ENCODE data around the gene CHML. TPM values are rescaled to one million over a fixed set of nuclear protein-coding genes. Genes with fewer than 3 reads are reported as not detected.

Gene CHML
- total and polyA plus RNA-seq, 2 experiments from 2014 or later = 19.9 to 66.8 TPM

DNA sequence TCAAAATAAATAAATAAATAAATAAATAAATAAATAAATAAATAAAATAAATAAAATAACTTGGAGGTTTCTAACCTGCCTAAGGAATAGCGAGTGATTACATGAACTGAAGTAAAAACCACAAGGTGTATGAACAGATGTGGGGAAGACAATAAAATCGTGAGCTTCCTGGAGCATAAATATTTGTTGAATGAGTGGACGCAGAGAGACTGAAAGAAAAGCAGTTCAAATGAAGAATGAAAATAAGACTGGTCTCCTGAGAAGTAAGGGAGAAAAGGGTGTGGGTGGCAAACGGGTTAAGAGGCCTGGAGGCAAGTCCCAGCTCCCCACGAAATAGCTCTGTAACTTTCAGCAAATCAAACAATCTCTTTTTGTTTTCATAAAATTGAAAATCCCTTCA is 33.6 kb downstream of the CHML start:
- Histone ChIP-seq H3K79me2 (replicated peaks; ENCODE audit: insufficient read depth) (no peaks in the 10 kb centered on the region), H3K36me3 (ENCODE audit: insufficient read depth) (no peaks in the 10 kb centered on the region), H3K4me2 (no peak overlapping the region), H3F3A (replicated peaks; ENCODE audit: low read depth) (no peaks in the 10 kb centered on the region), H2AFZ (no peak overlapping the region), H4K20me1 (replicated peaks; ENCODE audit: insufficient read depth) (no peaks in the 10 kb centered on the region), H3K4me1 (ENCODE audit: insufficient read depth) (no peaks in the 10 kb centered on the region), H3K9me2 (ENCODE audit: insufficient read depth) (no peaks in the 10 kb centered on the region), H3K4me3 (no peak overlapping the region), H3K27me3 (ENCODE audit: insufficient read depth) (no peaks in the 10 kb centered on the region), H3K27ac (ENCODE audit: low read depth) (no peak overlapping the region)
- Mint-ChIP-seq H3K4me1 (no peaks in the 10 kb centered on the region), H3K9me3 (no peaks in the 10 kb centered on the region), H3K27me3 (ENCODE audit: insufficient read depth, low read depth, poor library complexity) (peaks cover 6% of the 10 kb centered on the region), H3K4me3 (no peak overlapping the region), H3K36me3 (ENCODE audit: low read depth) (no peaks in the 10 kb centered on the region), H3K27ac (no peak overlapping the region)
- ATAC-seq = no peak
- TF ChIP-seq STAT1 (IDR thresholded peaks at IDR 0.05; ENCODE audit: unreplicated experiment) (no peak), EZH2 (IDR thresholded peaks at IDR 0.05; ENCODE audit: low read depth, unreplicated experiment) (no peak), ZNF331 (CRISPR knock-in tag; IDR thresholded peaks at IDR 0.05; ENCODE audit: low read depth) (no peak), JUNB (IDR thresholded peaks at IDR 0.05; ENCODE audit: unreplicated experiment) (no peak), NANOG (IDR thresholded peaks at IDR 0.05; ENCODE audit: borderline replicate concordance) (no peak), EZH2phosphoT487 (IDR thresholded peaks at IDR 0.05; ENCODE audit: unreplicated experiment) (no peak), CREB1 (CRISPR knock-in tag; IDR thresholded peaks at IDR 0.05; ENCODE audit: low read depth) (no peak), POLR2AphosphoS5 (IDR thresholded peaks at IDR 0.05; ENCODE audit: low read depth) (no peak), ZNF114 (CRISPR knock-in tag; IDR thresholded peaks at IDR 0.05) (no peak)
- TF ChIP-seq, protein P1, sequence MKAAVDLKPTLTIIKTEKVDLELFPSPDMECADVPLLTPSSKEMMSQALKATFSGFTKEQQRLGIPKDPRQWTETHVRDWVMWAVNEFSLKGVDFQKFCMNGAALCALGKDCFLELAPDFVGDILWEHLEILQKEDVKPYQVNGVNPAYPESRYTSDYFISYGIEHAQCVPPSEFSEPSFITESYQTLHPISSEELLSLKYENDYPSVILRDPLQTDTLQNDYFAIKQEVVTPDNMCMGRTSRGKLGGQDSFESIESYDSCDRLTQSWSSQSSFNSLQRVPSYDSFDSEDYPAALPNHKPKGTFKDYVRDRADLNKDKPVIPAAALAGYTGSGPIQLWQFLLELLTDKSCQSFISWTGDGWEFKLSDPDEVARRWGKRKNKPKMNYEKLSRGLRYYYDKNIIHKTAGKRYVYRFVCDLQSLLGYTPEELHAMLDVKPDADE (IDR thresholded peaks at IDR 0.05) = no peak
- TF ChIP-seq, protein P2, sequence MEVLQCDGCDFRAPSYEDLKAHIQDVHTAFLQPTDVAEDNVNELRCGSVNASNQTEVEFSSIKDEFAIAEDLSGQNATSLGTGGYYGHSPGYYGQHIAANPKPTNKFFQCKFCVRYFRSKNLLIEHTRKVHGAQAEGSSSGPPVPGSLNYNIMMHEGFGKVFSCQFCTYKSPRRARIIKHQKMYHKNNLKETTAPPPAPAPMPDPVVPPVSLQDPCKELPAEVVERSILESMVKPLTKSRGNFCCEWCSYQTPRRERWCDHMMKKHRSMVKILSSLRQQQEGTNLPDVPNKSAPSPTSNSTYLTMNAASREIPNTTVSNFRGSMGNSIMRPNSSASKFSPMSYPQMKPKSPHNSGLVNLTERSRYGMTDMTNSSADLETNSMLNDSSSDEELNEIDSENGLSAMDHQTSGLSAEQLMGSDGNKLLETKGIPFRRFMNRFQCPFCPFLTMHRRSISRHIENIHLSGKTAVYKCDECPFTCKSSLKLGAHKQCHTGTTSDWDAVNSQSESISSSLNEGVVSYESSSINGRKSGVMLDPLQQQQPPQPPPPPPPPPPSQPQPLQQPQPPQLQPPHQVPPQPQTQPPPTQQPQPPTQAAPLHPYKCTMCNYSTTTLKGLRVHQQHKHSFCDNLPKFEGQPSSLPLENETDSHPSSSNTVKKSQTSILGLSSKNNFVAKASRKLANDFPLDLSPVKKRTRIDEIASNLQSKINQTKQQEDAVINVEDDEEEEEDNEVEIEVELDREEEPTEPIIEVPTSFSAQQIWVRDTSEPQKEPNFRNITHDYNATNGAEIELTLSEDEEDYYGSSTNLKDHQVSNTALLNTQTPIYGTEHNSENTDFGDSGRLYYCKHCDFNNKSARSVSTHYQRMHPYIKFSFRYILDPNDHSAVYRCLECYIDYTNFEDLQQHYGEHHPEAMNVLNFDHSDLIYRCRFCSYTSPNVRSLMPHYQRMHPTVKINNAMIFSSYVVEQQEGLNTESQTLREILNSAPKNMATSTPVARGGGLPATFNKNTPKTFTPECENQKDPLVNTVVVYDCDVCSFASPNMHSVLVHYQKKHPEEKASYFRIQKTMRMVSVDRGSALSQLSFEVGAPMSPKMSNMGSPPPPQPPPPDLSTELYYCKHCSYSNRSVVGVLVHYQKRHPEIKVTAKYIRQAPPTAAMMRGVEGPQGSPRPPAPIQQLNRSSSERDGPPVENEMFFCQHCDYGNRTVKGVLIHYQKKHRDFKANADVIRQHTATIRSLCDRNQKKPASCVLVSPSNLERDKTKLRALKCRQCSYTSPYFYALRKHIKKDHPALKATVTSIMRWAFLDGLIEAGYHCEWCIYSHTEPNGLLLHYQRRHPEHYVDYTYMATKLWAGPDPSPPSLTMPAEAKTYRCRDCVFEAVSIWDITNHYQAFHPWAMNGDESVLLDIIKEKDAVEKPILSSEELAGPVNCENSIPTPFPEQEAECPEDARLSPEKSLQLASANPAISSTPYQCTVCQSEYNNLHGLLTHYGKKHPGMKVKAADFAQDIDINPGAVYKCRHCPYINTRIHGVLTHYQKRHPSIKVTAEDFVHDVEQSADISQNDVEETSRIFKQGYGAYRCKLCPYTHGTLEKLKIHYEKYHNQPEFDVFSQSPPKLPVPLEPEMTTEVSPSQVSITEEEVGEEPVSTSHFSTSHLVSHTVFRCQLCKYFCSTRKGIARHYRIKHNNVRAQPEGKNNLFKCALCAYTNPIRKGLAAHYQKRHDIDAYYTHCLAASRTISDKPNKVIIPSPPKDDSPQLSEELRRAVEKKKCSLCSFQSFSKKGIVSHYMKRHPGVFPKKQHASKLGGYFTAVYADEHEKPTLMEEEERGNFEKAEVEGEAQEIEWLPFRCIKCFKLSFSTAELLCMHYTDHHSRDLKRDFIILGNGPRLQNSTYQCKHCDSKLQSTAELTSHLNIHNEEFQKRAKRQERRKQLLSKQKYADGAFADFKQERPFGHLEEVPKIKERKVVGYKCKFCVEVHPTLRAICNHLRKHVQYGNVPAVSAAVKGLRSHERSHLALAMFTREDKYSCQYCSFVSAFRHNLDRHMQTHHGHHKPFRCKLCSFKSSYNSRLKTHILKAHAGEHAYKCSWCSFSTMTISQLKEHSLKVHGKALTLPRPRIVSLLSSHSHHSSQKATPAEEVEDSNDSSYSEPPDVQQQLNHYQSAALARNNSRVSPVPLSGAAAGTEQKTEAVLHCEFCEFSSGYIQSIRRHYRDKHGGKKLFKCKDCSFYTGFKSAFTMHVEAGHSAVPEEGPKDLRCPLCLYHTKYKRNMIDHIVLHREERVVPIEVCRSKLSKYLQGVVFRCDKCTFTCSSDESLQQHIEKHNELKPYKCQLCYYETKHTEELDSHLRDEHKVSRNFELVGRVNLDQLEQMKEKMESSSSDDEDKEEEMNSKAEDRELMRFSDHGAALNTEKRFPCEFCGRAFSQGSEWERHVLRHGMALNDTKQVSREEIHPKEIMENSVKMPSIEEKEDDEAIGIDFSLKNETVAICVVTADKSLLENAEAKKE (CRISPR knock-in tag; IDR thresholded peaks at IDR 0.05) = no peak
- TF ChIP-seq, protein P3, sequence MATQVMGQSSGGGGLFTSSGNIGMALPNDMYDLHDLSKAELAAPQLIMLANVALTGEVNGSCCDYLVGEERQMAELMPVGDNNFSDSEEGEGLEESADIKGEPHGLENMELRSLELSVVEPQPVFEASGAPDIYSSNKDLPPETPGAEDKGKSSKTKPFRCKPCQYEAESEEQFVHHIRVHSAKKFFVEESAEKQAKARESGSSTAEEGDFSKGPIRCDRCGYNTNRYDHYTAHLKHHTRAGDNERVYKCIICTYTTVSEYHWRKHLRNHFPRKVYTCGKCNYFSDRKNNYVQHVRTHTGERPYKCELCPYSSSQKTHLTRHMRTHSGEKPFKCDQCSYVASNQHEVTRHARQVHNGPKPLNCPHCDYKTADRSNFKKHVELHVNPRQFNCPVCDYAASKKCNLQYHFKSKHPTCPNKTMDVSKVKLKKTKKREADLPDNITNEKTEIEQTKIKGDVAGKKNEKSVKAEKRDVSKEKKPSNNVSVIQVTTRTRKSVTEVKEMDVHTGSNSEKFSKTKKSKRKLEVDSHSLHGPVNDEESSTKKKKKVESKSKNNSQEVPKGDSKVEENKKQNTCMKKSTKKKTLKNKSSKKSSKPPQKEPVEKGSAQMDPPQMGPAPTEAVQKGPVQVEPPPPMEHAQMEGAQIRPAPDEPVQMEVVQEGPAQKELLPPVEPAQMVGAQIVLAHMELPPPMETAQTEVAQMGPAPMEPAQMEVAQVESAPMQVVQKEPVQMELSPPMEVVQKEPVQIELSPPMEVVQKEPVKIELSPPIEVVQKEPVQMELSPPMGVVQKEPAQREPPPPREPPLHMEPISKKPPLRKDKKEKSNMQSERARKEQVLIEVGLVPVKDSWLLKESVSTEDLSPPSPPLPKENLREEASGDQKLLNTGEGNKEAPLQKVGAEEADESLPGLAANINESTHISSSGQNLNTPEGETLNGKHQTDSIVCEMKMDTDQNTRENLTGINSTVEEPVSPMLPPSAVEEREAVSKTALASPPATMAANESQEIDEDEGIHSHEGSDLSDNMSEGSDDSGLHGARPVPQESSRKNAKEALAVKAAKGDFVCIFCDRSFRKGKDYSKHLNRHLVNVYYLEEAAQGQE (IDR thresholded peaks at IDR 0.05; ENCODE audit: unreplicated experiment) = no peak
- TF ChIP-seq, protein P4, sequence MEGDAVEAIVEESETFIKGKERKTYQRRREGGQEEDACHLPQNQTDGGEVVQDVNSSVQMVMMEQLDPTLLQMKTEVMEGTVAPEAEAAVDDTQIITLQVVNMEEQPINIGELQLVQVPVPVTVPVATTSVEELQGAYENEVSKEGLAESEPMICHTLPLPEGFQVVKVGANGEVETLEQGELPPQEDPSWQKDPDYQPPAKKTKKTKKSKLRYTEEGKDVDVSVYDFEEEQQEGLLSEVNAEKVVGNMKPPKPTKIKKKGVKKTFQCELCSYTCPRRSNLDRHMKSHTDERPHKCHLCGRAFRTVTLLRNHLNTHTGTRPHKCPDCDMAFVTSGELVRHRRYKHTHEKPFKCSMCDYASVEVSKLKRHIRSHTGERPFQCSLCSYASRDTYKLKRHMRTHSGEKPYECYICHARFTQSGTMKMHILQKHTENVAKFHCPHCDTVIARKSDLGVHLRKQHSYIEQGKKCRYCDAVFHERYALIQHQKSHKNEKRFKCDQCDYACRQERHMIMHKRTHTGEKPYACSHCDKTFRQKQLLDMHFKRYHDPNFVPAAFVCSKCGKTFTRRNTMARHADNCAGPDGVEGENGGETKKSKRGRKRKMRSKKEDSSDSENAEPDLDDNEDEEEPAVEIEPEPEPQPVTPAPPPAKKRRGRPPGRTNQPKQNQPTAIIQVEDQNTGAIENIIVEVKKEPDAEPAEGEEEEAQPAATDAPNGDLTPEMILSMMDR (conservative IDR thresholded peaks at IDR 0.05; ENCODE audit: low read depth in 2 of 2) = no peak
- no peak for DNase-seq (ENCODE audit: low spot score)

All from GM23338 (cell line).